HepG2 (cell line): ENCODE data around the gene PIP5KL1. TPM values are rescaled to one million over a fixed set of nuclear protein-coding genes. Genes with fewer than 3 reads are reported as not detected.

Experiments
- ATAC-seq: fragments of 200-7000 bp; cut with Tn5 transposase; 3 replicates; pipeline ENCODE4 v1.9.1; 2020; ENCODE audit warnings: mild to moderate bottlenecking, moderate library complexity
- BruUV-seq: library from RNA; stranded (reverse); fragments of 400-500 nt; replicated peaks from 2 replicates; lab custom pipeline; 2021; lab: Mats Ljungman, UMichigan
- CTCF ChIA-PET: fragments of 300-600 bp; formaldehyde crosslinking; extraction: SDS; loops from one replicate; lab custom pipeline; 2021; ENCODE audit warnings: low total read pairs, inconsistent platforms, low intra/inter-chr PET ratio; lab: Yijun Ruan, JAX
- POLR2A ChIA-PET: fragments of 350-600 bp; sonication (Branson Sonifier 250); formaldehyde crosslinking; loops from one replicate; lab custom pipeline; 2020; ENCODE audit warnings: antibody characterized with exemption, inconsistent platforms; lab: Yijun Ruan, JAX
- DNase-seq: peaks from one replicate; pipeline ENCODE4 v3.0.0-alpha.2; 2015; ENCODE audit warnings: low spot score
- FAIRE-seq: peaks from 3 replicates; lab custom pipeline; 2011; peaks lifted over from hg19 to GRCh38; lab: Jason Lieb, UNC
- H2AFZ ChIP-seq: one replicate; pipeline ENCODE4 v1.6.1; 2011; ENCODE audit warnings: low read length, inconsistent platforms
- H3K27ac ChIP-seq: fragments of 300-600 bp; 3 replicates; pipeline ENCODE4 v1.8.0; 2011; ENCODE audit warnings: mixed run types, mild to moderate bottlenecking, mixed read lengths, low read length, inconsistent platforms; ENCODE audit not compliant: insufficient read depth; ENCODE audit errors: extremely low read length
- H3K27me3 ChIP-seq, 2 experiments: fragments of 200-600 bp in 1 of 2; 2 replicates in 1 of 2; 3 replicates in 1 of 2; pipeline versions ENCODE4 v1.6.0 to v1.8.0; 2011; ENCODE audit warnings: low read length in 2 of 2, mild to moderate bottlenecking in 2 of 2, moderate library complexity in 2 of 2, inconsistent platforms in 1 of 2; ENCODE audit not compliant: insufficient read depth in 2 of 2, control insufficient read depth in 1 of 2
- H3K36me3 ChIP-seq, 2 experiments: fragments of 200-600 bp in 1 of 2; replicated peaks in 1 of 2; 2 replicates in 1 of 2; 3 replicates in 1 of 2; pipeline versions ENCODE4 v1.5.1 to v1.8.0; 2011; ENCODE audit warnings: low read length in 2 of 2, inconsistent platforms in 1 of 2; ENCODE audit not compliant: insufficient read depth in 2 of 2, control insufficient read depth in 1 of 2
- H3K4me1 ChIP-seq: 2 replicates; pipeline ENCODE4 v1.5.1; 2012; ENCODE audit warnings: low read length, inconsistent platforms; ENCODE audit not compliant: insufficient read depth
- H3K4me2 ChIP-seq: 2 replicates; pipeline ENCODE4 v1.6.0; 2011; ENCODE audit warnings: low read depth, low read length, inconsistent platforms
- H3K4me3 ChIP-seq, 3 experiments: fragments of 200-600 bp in 1 of 3; sonication (generic), shearing (Covaris generic) in 1 of 3; replicated peaks in 1 of 3; 2 replicates each; pipeline ENCODE4 v1.5.1; 2011 to 2016; ENCODE audit warnings: low read length in 3 of 3, inconsistent platforms in 2 of 3, low read depth in 2 of 3, mild to moderate bottlenecking in 2 of 3, control low read depth in 1 of 3, mixed read lengths in 1 of 3; ENCODE audit not compliant: insufficient read depth in 1 of 3
- H3K79me2 ChIP-seq: one replicate; pipeline ENCODE4 v1.6.1; 2011; ENCODE audit warnings: low read length, inconsistent platforms; ENCODE audit not compliant: insufficient read depth
- H3K9ac ChIP-seq: 2 replicates; pipeline ENCODE4 v1.6.0; 2011; ENCODE audit warnings: mild to moderate bottlenecking, low read depth, low read length, inconsistent platforms; ENCODE audit not compliant: insufficient read depth
- H3K9me3 ChIP-seq: 2 replicates; pipeline ENCODE4 v1.5.1; 2012; ENCODE audit warnings: mild to moderate bottlenecking, low read length
- H4K20me1 ChIP-seq: 2 replicates; pipeline ENCODE4 v1.6.0; 2011; ENCODE audit warnings: inconsistent platforms, mild to moderate bottlenecking, low read length, moderate library complexity; ENCODE audit not compliant: insufficient read depth
- ATRX ChIP-seq: sonication (generic); formaldehyde crosslinking; IDR thresholded peaks from 2 replicates; pipeline ENCODE4 v1.4.0; 2020; ENCODE audit warnings: missing genetic modification reagents, borderline replicate concordance
- BCLAF1 ChIP-seq: fragments of 450-650 bp; IDR thresholded peaks from 2 replicates; pipeline ENCODE4 v1.6.1; 2017; ENCODE audit warnings: mild to moderate bottlenecking
- GABPA ChIP-seq, 2 experiments: IDR thresholded peaks; 2 replicates each; pipeline ENCODE4 v1.6.1; 2011 to 2016; ENCODE audit warnings: low read depth in 2 of 2, low read length in 1 of 2, missing biosample characterization in 1 of 2, missing genetic modification characterization in 1 of 2
- HIC2 ChIP-seq: sonication (generic); formaldehyde crosslinking; IDR thresholded peaks from 2 replicates; pipeline ENCODE4 v1.9.0; 2022; ENCODE audit warnings: low read depth, missing genetic modification reagents
- HIVEP1 ChIP-seq: sonication (generic); formaldehyde crosslinking; IDR thresholded peaks from 2 replicates; pipeline ENCODE4 v1.4.0; 2020; ENCODE audit warnings: mild to moderate bottlenecking, missing genetic modification reagents
- MIER2 ChIP-seq: IDR thresholded peaks from 2 replicates; pipeline ENCODE4 v1.6.1; 2016; ENCODE audit warnings: missing biosample characterization, missing genetic modification reagents
- PHB2 ChIP-seq: fragments of 450-650 bp; IDR thresholded peaks from 2 replicates; pipeline ENCODE4 v1.6.1; 2018; ENCODE audit not compliant: partially characterized antibody
- PHF5A ChIP-seq: IDR thresholded peaks from one replicate; pipeline ENCODE4 v1.6.1; 2018; ENCODE audit warnings: low read depth, missing genetic modification reagents; ENCODE audit not compliant: unreplicated experiment
- ZFAT ChIP-seq: sonication (generic); formaldehyde crosslinking; conservative IDR thresholded peaks from 2 replicates; pipeline ENCODE4 v1.8.1; 2023; ENCODE audit warnings: missing genetic modification reagents, inconsistent platforms
- ZNF253 ChIP-seq: sonication (generic); formaldehyde crosslinking; IDR thresholded peaks from 2 replicates; pipeline ENCODE4 v1.8.0; 2022; ENCODE audit warnings: mild to moderate bottlenecking, missing genetic modification reagents, borderline replicate concordance
- ZNF547 ChIP-seq: sonication (generic); formaldehyde crosslinking; IDR thresholded peaks from 2 replicates; pipeline ENCODE4 v1.5.1; 2020; ENCODE audit warnings: mild to moderate bottlenecking, missing genetic modification reagents
- ZNF558 ChIP-seq: sonication (generic); formaldehyde crosslinking; IDR thresholded peaks from 2 replicates; pipeline ENCODE4 v1.9.0; 2022; ENCODE audit warnings: mild to moderate bottlenecking, missing genetic modification reagents, borderline replicate concordance
- ZNF567 ChIP-seq: sonication (generic); formaldehyde crosslinking; IDR thresholded peaks from 2 replicates; pipeline ENCODE4 v1.8.1; 2023; ENCODE audit warnings: mild to moderate bottlenecking, missing genetic modification reagents, borderline replicate concordance
- ZNF775 ChIP-seq: sonication (generic); formaldehyde crosslinking; IDR thresholded peaks from 2 replicates; pipeline ENCODE4 v1.4.0; 2020; ENCODE audit warnings: missing genetic modification reagents, mild to moderate bottlenecking, moderate library complexity, borderline replicate concordance
- WGBS: methylation state at CpG from one replicate; pipeline ENCODE4 v1.1.6; 2017; ENCODE audit warnings: low lambda C conversion rate; 5-methylcytosine and 5-hydroxymethylcytosine counted together
- in situ Hi-C: cut with HindIII; loops from 2 replicates; pipeline ENCODE4 v1.10.0; 2017; ENCODE audit warnings: low pct_unique_long_range_greater_than_20kb; ENCODE audit not compliant: extremely low pct_ligation_motif_present
- intact Hi-C: fragments of 100-400 bp; cut with micrococcal nuclease; formaldehyde crosslinking; loops from one replicate; pipeline ENCODE4 v1.10.0; 2022; ENCODE audit not compliant: unreplicated experiment
- polyA plus RNA-seq, 8 experiments: library from polyadenylated mRNA; depleted of rRNA in 3 of 8; stranded (reverse) in 7 of 8; unstranded in 1 of 8; fragments of >200 nt; fragmentation: Illumina TruSeq in 4 of 8; extraction: Trizol in 4 of 8; gene quantifications; 2 replicates each; pipeline versions ENCODE4 v1.2.1 to v1.2.3, GENCODE V29; 2011 to 2016; ENCODE audit warnings: low read depth in 4 of 8, missing spikeins in 1 of 8, mixed read lengths in 1 of 8; ENCODE audit not compliant: insufficient read depth in 1 of 8
- total RNA-seq, 5 experiments: library from RNA; depleted of rRNA; stranded (reverse); fragments of >200 nt; fragmentation: Illumina TruSeq; extraction: Trizol; gene quantifications; 2 replicates each; pipeline ENCODE4 v1.2.3, GENCODE V29; 2016; ENCODE audit warnings: low read depth in 1 of 5

Gene PIP5KL1
- total and polyA plus RNA-seq, 2 of the 13 experiments (the other 11 are each of a cell fraction or from before 2014, with no cell fraction given): 0.20 to 0.49 TPM

GRCh38 chr9:127958728-127959127, 28.2 kb upstream of the PIP5KL1 start:
- intact Hi-C loops: no loop called here
- FAIRE-seq (no peak), ATAC-seq (no peak), DNase-seq (no peak)
- H3K79me2 ChIP-seq: peaks cover 87% of the 10 kb centered on the region
- CTCF ChIA-PET: no interaction called here
- H3K27me3 ChIP-seq: no peaks in the 10 kb centered on the region
- no peak overlapping the region for H2AFZ ChIP-seq
- H3K4me1 ChIP-seq: peaks cover 51% of the 10 kb centered on the region
- 0 out of 2 replicates have a peak, but pooled peaks cover 3% of the 10 kb centered on the region for H4K20me1 ChIP-seq
- no peaks in the 10 kb centered on the region for H3K9me3 ChIP-seq
- no peak overlapping the region for H3K4me3 ChIP-seq
- H3K4me2 ChIP-seq: no peak overlapping the region
- 100% methylated on average over 1 of the region's 1 CpG for WGBS
- TF ChIP-seq MIER2 (CRISPR knock-in tag): no peak
- no peak for TF ChIP-seq GABPA (IDR thresholded peaks at IDR 0.05; ENCODE audit: low read depth, low read length)
- TF ChIP-seq GABPA (CRISPR knock-in tag; IDR thresholded peaks at IDR 0.05; ENCODE audit: low read depth): no peak
- no peak for TF ChIP-seq PHF5A (CRISPR knock-in tag)
- TF ChIP-seq ZNF775 (CRISPR knock-in tag): no peak
- no peak for TF ChIP-seq ZNF547
- TF ChIP-seq ZFAT (CRISPR knock-in tag): no peak
- no peak for TF ChIP-seq HIVEP1 (CRISPR knock-in tag)
- TF ChIP-seq ATRX: no peak
- TF ChIP-seq HIC2 (CRISPR knock-in tag): no peak
- TF ChIP-seq ZNF253: no peak
- TF ChIP-seq ZNF558 (CRISPR knock-in tag): no peak
- no peak for TF ChIP-seq ZNF567 (CRISPR knock-in tag)
- no peak for TF ChIP-seq BCLAF1
- TF ChIP-seq PHB2: no peak
- peaks cover 0 to 9% of the 10 kb centered on the region in 2 experiments; a peak in 3 of 5 replicates for H3K36me3 ChIP-seq
- POLR2A ChIA-PET: no interaction called here
- no TSS peak for BruUV-seq
- no peak overlapping the region for H3K27ac ChIP-seq
- H3K9ac ChIP-seq: no peak overlapping the region
- in situ Hi-C loops: no loop called here
